Sigmoid colon (tissue), 4 donors: ENCODE measurements around the gene EED.
"Not testable (repeated sequence)": the region's sequence is repeated elsewhere in the genome, so short reads cannot be mapped to it uniquely, and the experiment has no call there.

Experiments
- EP300 ChIP-seq, 4 donors: sonication (generic); formaldehyde crosslinking; IDR thresholded peaks; one replicate each; pipeline ENCODE4 v1.6.1; 2017; ENCODE audit warnings: antibody characterized with exemption in 4 of 4
- POLR2A ChIP-seq, 2 donors: fragments of 450-650 bp; IDR thresholded peaks; one replicate each; pipeline ENCODE4 v1.6.1; 2016; ENCODE audit warnings: antibody characterized with exemption in 2 of 2, mild to moderate bottlenecking in 2 of 2, moderate library complexity in 2 of 2
- TF ChIP-seq, protein P1 (sequence below), 4 experiments: fragments of 450-650 bp in 3 of 4; fragments of 200-600 bp in 1 of 4; IDR thresholded peaks; one replicate each; pipeline ENCODE4 v1.5.1; 2016 to 2019; ENCODE audit warnings: antibody characterized with exemption in 4 of 4, mild to moderate bottlenecking in 3 of 4, moderate library complexity in 2 of 4

DNA sequence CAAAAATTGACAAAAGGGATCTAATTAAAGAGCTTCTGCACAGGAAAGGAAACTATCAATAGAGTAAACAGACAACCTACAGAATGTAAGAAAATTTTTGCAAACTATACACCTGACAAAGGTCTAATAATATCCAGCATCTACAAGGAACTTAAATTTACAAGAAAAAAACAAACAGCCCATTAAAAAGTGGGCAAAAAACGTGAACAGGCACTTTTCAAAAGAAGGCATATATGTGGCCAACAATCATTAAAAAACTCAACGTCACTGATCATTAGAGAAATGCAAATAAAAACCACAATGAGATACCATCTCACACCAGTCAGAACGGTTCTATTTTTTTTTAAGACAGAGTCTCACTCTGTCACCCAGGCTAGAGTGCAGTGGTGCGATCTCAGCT is 20.0 kb upstream of the EED start:
- not testable (repeated sequence) for TF ChIP-seq EP300, POLR2A (IDR thresholded peaks at IDR 0.05)
- TF ChIP-seq, protein P1, sequence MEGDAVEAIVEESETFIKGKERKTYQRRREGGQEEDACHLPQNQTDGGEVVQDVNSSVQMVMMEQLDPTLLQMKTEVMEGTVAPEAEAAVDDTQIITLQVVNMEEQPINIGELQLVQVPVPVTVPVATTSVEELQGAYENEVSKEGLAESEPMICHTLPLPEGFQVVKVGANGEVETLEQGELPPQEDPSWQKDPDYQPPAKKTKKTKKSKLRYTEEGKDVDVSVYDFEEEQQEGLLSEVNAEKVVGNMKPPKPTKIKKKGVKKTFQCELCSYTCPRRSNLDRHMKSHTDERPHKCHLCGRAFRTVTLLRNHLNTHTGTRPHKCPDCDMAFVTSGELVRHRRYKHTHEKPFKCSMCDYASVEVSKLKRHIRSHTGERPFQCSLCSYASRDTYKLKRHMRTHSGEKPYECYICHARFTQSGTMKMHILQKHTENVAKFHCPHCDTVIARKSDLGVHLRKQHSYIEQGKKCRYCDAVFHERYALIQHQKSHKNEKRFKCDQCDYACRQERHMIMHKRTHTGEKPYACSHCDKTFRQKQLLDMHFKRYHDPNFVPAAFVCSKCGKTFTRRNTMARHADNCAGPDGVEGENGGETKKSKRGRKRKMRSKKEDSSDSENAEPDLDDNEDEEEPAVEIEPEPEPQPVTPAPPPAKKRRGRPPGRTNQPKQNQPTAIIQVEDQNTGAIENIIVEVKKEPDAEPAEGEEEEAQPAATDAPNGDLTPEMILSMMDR (IDR thresholded peaks at IDR 0.05), result not testable (repeated sequence)
